Activated naive CD4-positive, alpha-beta T cell treated with anti-CD3 and anti-CD28 coated beads, Interleukin-2, amount 10 ng/mL, durations not matched to agents 5 hours and 36 hours (primary cell): ENCODE measurements around the gene NAT8. TPM values are rescaled to one million over a fixed set of nuclear protein-coding genes. Genes with fewer than 3 reads are reported as not detected.

ENCODE experiments used
- total RNA-seq, 2 experiments: library from RNA; stranded (reverse); gene quantifications; one replicate each; pipeline ENCODE4 v1.2.3, GENCODE V29; 2021

NAT8 gene, protein sequence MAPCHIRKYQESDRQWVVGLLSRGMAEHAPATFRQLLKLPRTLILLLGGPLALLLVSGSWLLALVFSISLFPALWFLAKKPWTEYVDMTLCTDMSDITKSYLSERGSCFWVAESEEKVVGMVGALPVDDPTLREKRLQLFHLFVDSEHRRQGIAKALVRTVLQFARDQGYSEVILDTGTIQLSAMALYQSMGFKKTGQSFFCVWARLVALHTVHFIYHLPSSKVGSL
- total RNA-seq: not detected

GRCh38 chr2:73642338-73643018, at the start of gene NAT8:
NAT8 (minus strand) TSS chr2:73642422; CDS start chr2:73641628, 794 bp downstream.

Other genes with a start within 250 kb of the NAT8 start
- gene TPRKB, start 94.9 kb upstream of the NAT8 start, total RNA-seq: 10 to 100 TPM; 28.0 to 31.2 TPM
- 10 to 100 TPM; 25.5 to 30.1 TPM for gene DUSP11, start 137.7 kb upstream of the NAT8 start, total RNA-seq
- not detected for gene C2orf78, start 141.8 kb upstream of the NAT8 start, total RNA-seq
- 10 to 100 TPM; 37.4 to 39.9 TPM for gene STAMBP, start 186.5 kb upstream of the NAT8 start, total RNA-seq